Activated naive CD4-positive, alpha-beta T cell treated with anti-CD3 and anti-CD28 coated beads, Interleukin-2, amount 50 U/mL, for 24 hours (primary cell): ENCODE results near the gene CDH22.
A peak's percentile ranks its signal among the peaks of the same experiment; 100 is the strongest.

Experiments
- H3K27ac Mint-ChIP-seq: one replicate; pipeline ENCODE4 v1.8.0; 2021; ENCODE audit warnings: mild to moderate bottlenecking, mixed read lengths
- H3K27me3 Mint-ChIP-seq: one replicate; pipeline ENCODE4 v1.8.0; 2021; ENCODE audit warnings: mixed read lengths
- H3K36me3 Mint-ChIP-seq: one replicate; pipeline ENCODE4 v1.8.0; 2021; ENCODE audit warnings: mixed read lengths
- H3K4me1 Mint-ChIP-seq: one replicate; pipeline ENCODE4 v1.8.0; 2021; ENCODE audit warnings: mixed read lengths
- H3K4me3 Mint-ChIP-seq: one replicate; pipeline ENCODE4 v1.8.0; 2021; ENCODE audit warnings: mild to moderate bottlenecking, mixed read lengths
- H3K9me3 Mint-ChIP-seq: one replicate; pipeline ENCODE4 v1.8.0; 2021; ENCODE audit warnings: mixed read lengths

CDH22 gene

GRCh38 chr20:46349035-46349741, 40.9 kb upstream of the CDH22 start:
- no peaks in the 10 kb centered on the region for H3K27me3 Mint-ChIP-seq
- H3K4me3 Mint-ChIP-seq: no peak overlapping the region
- no peaks in the 10 kb centered on the region for H3K9me3 Mint-ChIP-seq
- peaks cover 21% of the 10 kb centered on the region for H3K4me1 Mint-ChIP-seq
- H3K27ac Mint-ChIP-seq: no peak overlapping the region
- peaks cover 5% of the 10 kb centered on the region for H3K36me3 Mint-ChIP-seq

- no peak overlapping the region for H3K4me3 Mint-ChIP-seq
- no peaks in the 10 kb centered on the region for H3K9me3 Mint-ChIP-seq
- peaks cover 5% of the 10 kb centered on the region for H3K36me3 Mint-ChIP-seq
- no peaks in the 10 kb centered on the region for H3K27me3 Mint-ChIP-seq
- no peak overlapping the region for H3K27ac Mint-ChIP-seq
- H3K4me1 Mint-ChIP-seq: peaks cover 28% of the 10 kb centered on the region
Observed at GRCh38 chr20:46347841-46348803, 39.8 kb upstream of the CDH22 start.

- H3K4me1 Mint-ChIP-seq: peaks cover 39% of the 10 kb centered on the region
- no peak overlapping the region for H3K4me3 Mint-ChIP-seq
- H3K9me3 Mint-ChIP-seq: no peaks in the 10 kb centered on the region
- peaks cover 5% of the 10 kb centered on the region for H3K36me3 Mint-ChIP-seq
- H3K27me3 Mint-ChIP-seq: no peaks in the 10 kb centered on the region
- H3K27ac Mint-ChIP-seq: peak overlapping the region; percentile 41
Observed at GRCh38 chr20:46346770-46347169, 38.5 kb upstream of the CDH22 start.

GRCh38 chr20:46344488-46345162, 36.3 kb upstream of the CDH22 start:
- Mint-ChIP-seq H3K27ac (peak overlapping the region; percentile 32), H3K9me3 (no peaks in the 10 kb centered on the region), H3K36me3 (no peaks in the 10 kb centered on the region), H3K4me1 (peaks cover 34% of the 10 kb centered on the region), H3K27me3 (no peaks in the 10 kb centered on the region), H3K4me3 (no peak overlapping the region)

GRCh38 chr20:46343975-46344357, 35.7 kb upstream of the CDH22 start:
- no peak overlapping the region for H3K27ac Mint-ChIP-seq

GRCh38 chr20:46343348-46343974, 35.2 kb upstream of the CDH22 start:
- Mint-ChIP-seq H3K27me3 (peaks cover 6% of the 10 kb centered on the region), H3K36me3 (no peaks in the 10 kb centered on the region), H3K4me1 (peaks cover 31% of the 10 kb centered on the region), H3K9me3 (no peaks in the 10 kb centered on the region), H3K4me3 (peak overlapping the region; percentile 62), H3K27ac (no peak overlapping the region)

More at GRCh38 chr20:46343975-46344357, 35.7 kb upstream of the CDH22 start:
- Mint-ChIP-seq H3K4me1 (peaks cover 31% of the 10 kb centered on the region), H3K4me3 (no peak overlapping the region), H3K27me3 (peaks cover 2% of the 10 kb centered on the region), H3K36me3 (no peaks in the 10 kb centered on the region), H3K9me3 (no peaks in the 10 kb centered on the region)

- peak overlapping the region; percentile 62 for H3K4me3 Mint-ChIP-seq
- H3K27ac Mint-ChIP-seq: no peak overlapping the region
- peaks cover 31% of the 10 kb centered on the region for H3K4me1 Mint-ChIP-seq
- peaks cover 6% of the 10 kb centered on the region for H3K27me3 Mint-ChIP-seq
- no peaks in the 10 kb centered on the region for H3K9me3 Mint-ChIP-seq
- H3K36me3 Mint-ChIP-seq: no peaks in the 10 kb centered on the region
Observed at GRCh38 chr20:46342451-46343347, 34.4 kb upstream of the CDH22 start.

- Mint-ChIP-seq H3K4me1 (peaks cover 30% of the 10 kb centered on the region), H3K27ac (no peak overlapping the region), H3K9me3 (no peaks in the 10 kb centered on the region), H3K4me3 (no peak overlapping the region), H3K36me3 (no peaks in the 10 kb centered on the region), H3K27me3 (peaks cover 6% of the 10 kb centered on the region)
Observed at GRCh38 chr20:46342010-46342378, 33.7 kb upstream of the CDH22 start.

GRCh38 chr20:46341074-46342009, 33.0 kb upstream of the CDH22 start:
- no peaks in the 10 kb centered on the region for H3K9me3 Mint-ChIP-seq
- H3K36me3 Mint-ChIP-seq: no peaks in the 10 kb centered on the region
- H3K4me3 Mint-ChIP-seq: no peak overlapping the region
- H3K27me3 Mint-ChIP-seq: peaks cover 8% of the 10 kb centered on the region
- no peak overlapping the region for H3K27ac Mint-ChIP-seq
- peaks cover 28% of the 10 kb centered on the region for H3K4me1 Mint-ChIP-seq

- Mint-ChIP-seq H3K27ac (no peak overlapping the region), H3K36me3 (no peaks in the 10 kb centered on the region), H3K4me3 (no peak overlapping the region), H3K9me3 (no peaks in the 10 kb centered on the region), H3K4me1 (peaks cover 18% of the 10 kb centered on the region), H3K27me3 (peaks cover 18% of the 10 kb centered on the region)
Observed at GRCh38 chr20:46339037-46339436, 30.7 kb upstream of the CDH22 start.

- H3K36me3 Mint-ChIP-seq: no peaks in the 10 kb centered on the region
- H3K9me3 Mint-ChIP-seq: no peaks in the 10 kb centered on the region
- no peak overlapping the region for H3K4me3 Mint-ChIP-seq
- no peaks in the 10 kb centered on the region for H3K4me1 Mint-ChIP-seq
- H3K27me3 Mint-ChIP-seq: peaks cover 20% of the 10 kb centered on the region
- no peak overlapping the region for H3K27ac Mint-ChIP-seq
Observed at GRCh38 chr20:46336735-46337134, 28.4 kb upstream of the CDH22 start.

GRCh38 chr20:46334303-46334904, 26.1 kb upstream of the CDH22 start:
- Mint-ChIP-seq H3K9me3 (no peaks in the 10 kb centered on the region), H3K36me3 (no peaks in the 10 kb centered on the region), H3K27me3 (peaks cover 22% of the 10 kb centered on the region), H3K4me3 (no peak overlapping the region), H3K27ac (no peak overlapping the region), H3K4me1 (no peaks in the 10 kb centered on the region)

GRCh38 chr20:46333161-46333991, 25.1 kb upstream of the CDH22 start:
- Mint-ChIP-seq H3K27me3 (peaks cover 18% of the 10 kb centered on the region), H3K9me3 (no peaks in the 10 kb centered on the region), H3K4me1 (no peaks in the 10 kb centered on the region), H3K4me3 (no peak overlapping the region), H3K27ac (no peak overlapping the region), H3K36me3 (no peaks in the 10 kb centered on the region)
